Fibroblast of lung (primary cell): Measurements from ENCODE around the gene RGS3.

Experiments
- EZH2 ChIP-seq: IDR thresholded peaks from 2 replicates; pipeline ENCODE4 v1.5.1; 2012; ENCODE audit warnings: low read length, control low read depth, mild to moderate bottlenecking; ENCODE audit errors: missing control alignments
- TF ChIP-seq, protein P1 (sequence below), 2 donors: IDR thresholded peaks in 1 of 2; conservative IDR thresholded peaks in 1 of 2; 1 replicate in 1 of 2; 2 replicates in 1 of 2; pipeline ENCODE4 v1.5.1; 2011 to 2012; ENCODE audit warnings: low read length in 2 of 2, control low read depth in 1 of 2, inconsistent platforms in 1 of 2, low read depth in 1 of 2, mild to moderate bottlenecking in 1 of 2

DNA sequence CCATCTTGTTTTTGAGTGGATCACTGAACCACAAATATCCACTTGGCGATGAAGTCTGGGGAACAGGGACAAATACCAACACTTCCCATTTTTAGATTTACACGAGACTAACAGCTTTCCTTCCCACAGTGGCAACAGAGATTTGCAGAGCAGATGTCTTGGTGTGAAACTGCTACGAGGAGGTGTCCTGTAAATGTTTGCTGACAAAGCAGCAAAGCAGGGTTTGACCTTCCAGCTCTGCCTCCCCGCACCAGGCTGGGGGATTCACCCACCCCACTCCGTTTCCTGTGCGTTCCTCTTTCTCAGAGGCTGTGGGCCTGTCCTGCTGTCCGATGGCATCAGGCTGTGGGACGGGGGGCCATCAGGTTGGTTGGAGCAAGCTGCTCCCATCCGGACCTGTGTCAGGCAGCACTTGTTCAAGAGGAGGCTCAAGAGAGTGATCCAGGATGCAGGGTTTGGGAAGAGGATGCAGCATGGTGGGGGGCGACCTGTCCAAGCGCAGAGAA is 693 bp upstream of the RGS3 start:
- TF ChIP-seq, protein P1, sequence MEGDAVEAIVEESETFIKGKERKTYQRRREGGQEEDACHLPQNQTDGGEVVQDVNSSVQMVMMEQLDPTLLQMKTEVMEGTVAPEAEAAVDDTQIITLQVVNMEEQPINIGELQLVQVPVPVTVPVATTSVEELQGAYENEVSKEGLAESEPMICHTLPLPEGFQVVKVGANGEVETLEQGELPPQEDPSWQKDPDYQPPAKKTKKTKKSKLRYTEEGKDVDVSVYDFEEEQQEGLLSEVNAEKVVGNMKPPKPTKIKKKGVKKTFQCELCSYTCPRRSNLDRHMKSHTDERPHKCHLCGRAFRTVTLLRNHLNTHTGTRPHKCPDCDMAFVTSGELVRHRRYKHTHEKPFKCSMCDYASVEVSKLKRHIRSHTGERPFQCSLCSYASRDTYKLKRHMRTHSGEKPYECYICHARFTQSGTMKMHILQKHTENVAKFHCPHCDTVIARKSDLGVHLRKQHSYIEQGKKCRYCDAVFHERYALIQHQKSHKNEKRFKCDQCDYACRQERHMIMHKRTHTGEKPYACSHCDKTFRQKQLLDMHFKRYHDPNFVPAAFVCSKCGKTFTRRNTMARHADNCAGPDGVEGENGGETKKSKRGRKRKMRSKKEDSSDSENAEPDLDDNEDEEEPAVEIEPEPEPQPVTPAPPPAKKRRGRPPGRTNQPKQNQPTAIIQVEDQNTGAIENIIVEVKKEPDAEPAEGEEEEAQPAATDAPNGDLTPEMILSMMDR (conservative IDR thresholded peaks at IDR 0.05 in 1 of 2, IDR thresholded peaks at IDR 0.05 in 1 of 2; ENCODE audit: low read depth in 1 of 2, low read length in 2 of 2), result no peak
- TF ChIP-seq EZH2, result peak; percentile 39
